Bronchial epithelial cell (primary cell): ENCODE measurements around the gene GSAP. TPM values are rescaled to one million over a fixed set of nuclear protein-coding genes. Genes with fewer than 3 reads are reported as not detected.

Source experiments
- DNase-seq: peaks from one replicate; pipeline ENCODE4 v3.0.0-alpha.2; 2010; ENCODE audit warnings: low read depth
- FAIRE-seq: peaks from 2 replicates; lab custom pipeline; 2011; peaks lifted over from hg19 to GRCh38; lab: Jason Lieb, UNC
- H3K27me3 ChIP-seq: 2 replicates; pipeline ENCODE4 v1.5.1; 2011; ENCODE audit warnings: low read length; ENCODE audit not compliant: control insufficient read depth, insufficient read depth
- H3K36me3 ChIP-seq: 2 replicates; pipeline ENCODE4 v1.5.1; 2011; ENCODE audit warnings: low read length; ENCODE audit not compliant: control insufficient read depth, insufficient read depth
- H3K4me3 ChIP-seq: 2 replicates; pipeline ENCODE4 v1.5.1; 2011; ENCODE audit warnings: mild to moderate bottlenecking, low read depth, low read length, control low read depth
- total RNA-seq: library from RNA; depleted of rRNA; stranded (reverse); fragments of >200 nt; gene quantifications from 2 replicates; pipeline ENCODE4 v1.2.1, GENCODE V29; 2014
- TF ChIP-seq, protein P1 (sequence below): IDR thresholded peaks from 2 replicates; pipeline ENCODE4 v1.5.1; 2011; ENCODE audit warnings: mild to moderate bottlenecking, moderate library complexity, low read length, control low read depth, inconsistent platforms; ENCODE audit not compliant: insufficient read depth, severe bottlenecking

The GSAP gene
- total RNA-seq, 1 donor from 2014 or later: 10.3 TPM

DNA sequence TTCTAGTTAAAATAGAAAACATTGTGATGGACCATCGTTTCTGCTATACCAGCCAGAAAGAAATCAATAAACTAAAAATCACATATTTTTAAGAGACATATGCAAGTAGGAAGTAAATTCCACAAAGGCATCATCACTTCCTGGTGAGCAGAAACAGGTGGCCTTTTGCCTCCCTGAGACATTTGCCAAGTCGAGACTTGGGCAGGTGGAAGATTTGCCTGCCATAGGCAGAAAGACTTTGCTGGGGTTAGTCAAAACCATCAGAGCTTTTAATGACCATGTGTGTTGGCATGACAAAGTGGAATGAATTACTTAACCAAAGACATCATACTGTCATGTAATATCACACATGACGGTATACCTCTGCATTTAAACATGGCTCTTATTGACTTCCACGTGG is 150.5 kb downstream of the GSAP start:
- H3K36me3 ChIP-seq: no peaks in the 10 kb centered on the region
- no peak overlapping the region for H3K4me3 ChIP-seq
- peak; percentile 64 for FAIRE-seq
- DNase-seq: no peak
- TF ChIP-seq, protein P1, sequence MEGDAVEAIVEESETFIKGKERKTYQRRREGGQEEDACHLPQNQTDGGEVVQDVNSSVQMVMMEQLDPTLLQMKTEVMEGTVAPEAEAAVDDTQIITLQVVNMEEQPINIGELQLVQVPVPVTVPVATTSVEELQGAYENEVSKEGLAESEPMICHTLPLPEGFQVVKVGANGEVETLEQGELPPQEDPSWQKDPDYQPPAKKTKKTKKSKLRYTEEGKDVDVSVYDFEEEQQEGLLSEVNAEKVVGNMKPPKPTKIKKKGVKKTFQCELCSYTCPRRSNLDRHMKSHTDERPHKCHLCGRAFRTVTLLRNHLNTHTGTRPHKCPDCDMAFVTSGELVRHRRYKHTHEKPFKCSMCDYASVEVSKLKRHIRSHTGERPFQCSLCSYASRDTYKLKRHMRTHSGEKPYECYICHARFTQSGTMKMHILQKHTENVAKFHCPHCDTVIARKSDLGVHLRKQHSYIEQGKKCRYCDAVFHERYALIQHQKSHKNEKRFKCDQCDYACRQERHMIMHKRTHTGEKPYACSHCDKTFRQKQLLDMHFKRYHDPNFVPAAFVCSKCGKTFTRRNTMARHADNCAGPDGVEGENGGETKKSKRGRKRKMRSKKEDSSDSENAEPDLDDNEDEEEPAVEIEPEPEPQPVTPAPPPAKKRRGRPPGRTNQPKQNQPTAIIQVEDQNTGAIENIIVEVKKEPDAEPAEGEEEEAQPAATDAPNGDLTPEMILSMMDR: no peak
- no peaks in the 10 kb centered on the region for H3K27me3 ChIP-seq

DNA sequence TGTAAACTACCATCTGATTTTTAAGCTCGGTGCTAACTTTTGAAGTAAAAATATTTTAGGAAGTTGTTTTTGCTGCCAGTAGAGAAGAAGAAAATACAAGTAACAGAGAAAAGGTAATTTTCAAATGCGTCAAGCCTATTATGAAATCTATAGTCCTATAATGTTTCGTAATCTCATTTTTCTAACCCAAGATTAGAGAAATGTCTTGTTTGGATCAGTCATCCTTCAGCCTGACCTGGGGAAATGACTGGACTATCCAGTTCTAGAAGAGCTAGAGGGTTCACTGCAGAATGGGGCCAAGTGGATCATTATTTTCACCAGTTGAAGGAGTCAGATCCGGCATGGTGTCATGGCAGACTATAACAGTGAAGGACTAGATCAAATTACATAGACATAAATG is 153.8 kb downstream of the GSAP start:
- H3K36me3 ChIP-seq: no peaks in the 10 kb centered on the region
- DNase-seq (no peak), FAIRE-seq (no peak)
- H3K27me3 ChIP-seq: no peaks in the 10 kb centered on the region
- TF ChIP-seq, protein P1: no peak
- H3K4me3 ChIP-seq: no peak overlapping the region

Other genes with a start within 250 kb of the GSAP start
- gene FGL2, start 216.5 kb downstream of the GSAP start, total RNA-seq: under 0.01 and 0.53 TPM in 2 replicates
- 25.0 and 48.4 TPM in 2 replicates for gene PTPN12, start 120.9 kb upstream of the GSAP start, total RNA-seq